Osteoblast (primary cell): ENCODE measurements around the gene CAV1. TPM values are rescaled to one million over a fixed set of nuclear protein-coding genes. Genes with fewer than 3 reads are reported as not detected.

ENCODE experiments used
- DNase-seq: peaks from one replicate; pipeline ENCODE4 v3.0.0; 2011; ENCODE audit warnings: low spot score, mixed read lengths; ENCODE audit not compliant: insufficient read length; ENCODE audit errors: missing footprints
- H2AFZ ChIP-seq: 2 replicates; pipeline ENCODE4 v1.6.0; 2011; ENCODE audit warnings: mild to moderate bottlenecking, low read length
- H3K27ac ChIP-seq: 2 replicates; pipeline ENCODE4 v1.5.1; 2011; ENCODE audit warnings: mild to moderate bottlenecking, low read depth, low read length, moderate library complexity
- H3K27me3 ChIP-seq: 2 replicates; pipeline ENCODE4 v1.6.0; 2012; ENCODE audit warnings: mild to moderate bottlenecking, control low read depth, inconsistent platforms, low read length, moderate library complexity; ENCODE audit not compliant: insufficient read depth
- H3K36me3 ChIP-seq: 2 replicates; pipeline ENCODE4 v1.5.1; 2011; ENCODE audit warnings: mild to moderate bottlenecking, low read length, control low read depth, moderate library complexity; ENCODE audit not compliant: insufficient read depth
- H3K4me1 ChIP-seq: 2 replicates; pipeline ENCODE4 v1.5.1; 2011; ENCODE audit warnings: mild to moderate bottlenecking, low read length, control low read depth, moderate library complexity; ENCODE audit not compliant: insufficient read depth
- H3K4me2 ChIP-seq: 2 replicates; pipeline ENCODE4 v1.6.0; 2011; ENCODE audit warnings: mild to moderate bottlenecking, low read length; ENCODE audit not compliant: insufficient read depth
- H3K4me3 ChIP-seq: fragments of 200-600 bp; sonication (generic); 3 replicates; pipeline ENCODE4 v1.5.1; 2012; ENCODE audit warnings: mild to moderate bottlenecking, low read length, inconsistent platforms; ENCODE audit not compliant: insufficient read depth
- H3K79me2 ChIP-seq: 2 replicates; pipeline ENCODE4 v1.6.0; 2012; ENCODE audit warnings: mild to moderate bottlenecking, low read length, control low read depth, inconsistent platforms; ENCODE audit not compliant: insufficient read depth
- H3K9me3 ChIP-seq: 2 replicates; pipeline ENCODE4 v1.5.1; 2011; ENCODE audit warnings: low read depth, low read length, control low read depth
- H4K20me1 ChIP-seq: 2 replicates; pipeline ENCODE4 v1.6.0; 2012; ENCODE audit warnings: mild to moderate bottlenecking, low read length, control low read depth; ENCODE audit not compliant: insufficient read depth
- total RNA-seq: library from RNA; depleted of rRNA; stranded (reverse); fragments of >200 nt; gene quantifications from 2 replicates; pipeline ENCODE4 v1.2.3, GENCODE V29; 2012
- TF ChIP-seq, protein P1 (sequence below): IDR thresholded peaks from 2 replicates; pipeline ENCODE4 v1.5.1; 2011; ENCODE audit warnings: mild to moderate bottlenecking, low read depth, low read length, moderate library complexity; ENCODE audit errors: extremely low read depth

CAV1 gene
- total RNA-seq, 1 donor, result 337 TPM

DNA sequence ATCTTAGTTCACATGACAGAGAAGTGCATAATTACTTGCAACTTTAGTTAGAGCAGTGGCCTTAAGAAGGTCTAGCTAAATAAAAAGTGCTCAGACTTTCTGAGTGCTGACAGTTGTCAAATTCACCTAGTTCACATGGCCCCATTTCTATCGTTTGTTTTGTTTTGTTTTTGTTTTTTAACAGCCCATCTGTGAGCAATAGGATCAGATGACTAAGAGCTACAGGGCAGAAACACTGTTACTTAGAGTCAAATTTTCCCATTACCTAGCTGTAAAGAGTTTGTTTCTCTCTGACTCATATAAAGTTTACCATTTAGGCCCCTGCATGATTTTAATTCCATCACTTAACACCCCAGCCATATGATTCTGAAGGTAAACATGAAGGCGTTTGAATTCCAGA lies 18.8 kb downstream of the CAV1 start:
- Histone ChIP-seq H3K4me1 (peaks cover 65% of the 10 kb centered on the region), H3K27me3 (no peaks in the 10 kb centered on the region), H3K79me2 (peaks cover 90% of the 10 kb centered on the region), H3K4me3 (no peak overlapping the region), H2AFZ (no peak overlapping the region), H3K36me3 (peaks cover 77% of the 10 kb centered on the region), H4K20me1 (peaks cover 3% of the 10 kb centered on the region), H3K27ac (peak overlapping the region; percentile 86), H3K9me3 (no peaks in the 10 kb centered on the region), H3K4me2 (no peak overlapping the region)
- TF ChIP-seq, protein P1, sequence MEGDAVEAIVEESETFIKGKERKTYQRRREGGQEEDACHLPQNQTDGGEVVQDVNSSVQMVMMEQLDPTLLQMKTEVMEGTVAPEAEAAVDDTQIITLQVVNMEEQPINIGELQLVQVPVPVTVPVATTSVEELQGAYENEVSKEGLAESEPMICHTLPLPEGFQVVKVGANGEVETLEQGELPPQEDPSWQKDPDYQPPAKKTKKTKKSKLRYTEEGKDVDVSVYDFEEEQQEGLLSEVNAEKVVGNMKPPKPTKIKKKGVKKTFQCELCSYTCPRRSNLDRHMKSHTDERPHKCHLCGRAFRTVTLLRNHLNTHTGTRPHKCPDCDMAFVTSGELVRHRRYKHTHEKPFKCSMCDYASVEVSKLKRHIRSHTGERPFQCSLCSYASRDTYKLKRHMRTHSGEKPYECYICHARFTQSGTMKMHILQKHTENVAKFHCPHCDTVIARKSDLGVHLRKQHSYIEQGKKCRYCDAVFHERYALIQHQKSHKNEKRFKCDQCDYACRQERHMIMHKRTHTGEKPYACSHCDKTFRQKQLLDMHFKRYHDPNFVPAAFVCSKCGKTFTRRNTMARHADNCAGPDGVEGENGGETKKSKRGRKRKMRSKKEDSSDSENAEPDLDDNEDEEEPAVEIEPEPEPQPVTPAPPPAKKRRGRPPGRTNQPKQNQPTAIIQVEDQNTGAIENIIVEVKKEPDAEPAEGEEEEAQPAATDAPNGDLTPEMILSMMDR, result no peak
- DNase-seq, result peak; percentile 75

DNA sequence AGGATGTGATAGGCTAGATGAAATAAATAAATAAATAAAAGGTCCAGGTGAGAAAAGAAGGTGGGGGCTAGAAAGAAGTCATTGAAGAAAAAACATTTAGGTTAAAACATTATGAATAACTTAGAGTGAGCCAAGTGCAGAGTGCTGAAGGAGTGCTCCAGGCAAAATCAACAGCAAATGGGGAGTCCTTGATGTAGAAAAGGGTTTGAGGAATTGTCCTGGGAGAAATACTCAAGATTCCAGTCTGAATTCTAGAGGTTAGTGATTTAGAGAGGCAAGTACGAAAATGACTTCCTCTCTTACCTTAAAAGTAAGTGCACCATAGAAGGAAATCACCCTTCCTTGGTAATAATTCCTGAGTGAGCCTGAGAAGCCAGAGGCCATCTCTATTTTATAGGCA lies 19.7 kb downstream of the CAV1 start:
- no peak for DNase-seq
- H3K27me3 ChIP-seq, result no peaks in the 10 kb centered on the region
- peaks cover 79% of the 10 kb centered on the region for H3K36me3 ChIP-seq
- no peak overlapping the region for H2AFZ ChIP-seq
- TF ChIP-seq, protein P1, result no peak
- no peaks in the 10 kb centered on the region for H3K9me3 ChIP-seq
- H3K27ac ChIP-seq, result peak overlapping the region; percentile 86
- no peak overlapping the region for H3K4me2 ChIP-seq
- peaks cover 3% of the 10 kb centered on the region for H4K20me1 ChIP-seq
- peaks cover 89% of the 10 kb centered on the region for H3K79me2 ChIP-seq
- H3K4me3 ChIP-seq, result no peak overlapping the region
- peaks cover 64% of the 10 kb centered on the region for H3K4me1 ChIP-seq

GRCh38 chr7:116545411-116545993 lies 20.7 kb downstream of the CAV1 start:
- H3K4me3 ChIP-seq, result no peak overlapping the region
- no peak overlapping the region for H3K4me2 ChIP-seq
- H3K27ac ChIP-seq, result peak overlapping the region; percentile 11
- peaks cover 89% of the 10 kb centered on the region for H3K79me2 ChIP-seq
- no peak overlapping the region for H2AFZ ChIP-seq
- TF ChIP-seq, protein P1, result no peak
- no peak for DNase-seq
- peaks cover 79% of the 10 kb centered on the region for H3K36me3 ChIP-seq
- H3K27me3 ChIP-seq, result no peaks in the 10 kb centered on the region
- peaks cover 3% of the 10 kb centered on the region for H4K20me1 ChIP-seq
- peaks cover 56% of the 10 kb centered on the region for H3K4me1 ChIP-seq
- H3K9me3 ChIP-seq, result no peaks in the 10 kb centered on the region

- peaks cover 3% of the 10 kb centered on the region for H4K20me1 ChIP-seq
- H3K4me1 ChIP-seq, result peaks cover 51% of the 10 kb centered on the region
- TF ChIP-seq, protein P1, result no peak
- H3K4me2 ChIP-seq, result no peak overlapping the region
- H3K27me3 ChIP-seq, result no peaks in the 10 kb centered on the region
- H3K4me3 ChIP-seq, result no peak overlapping the region
- H2AFZ ChIP-seq, result no peak overlapping the region
- H3K27ac ChIP-seq, result peak overlapping the region; percentile 11
- peaks cover 89% of the 10 kb centered on the region for H3K79me2 ChIP-seq
- no peaks in the 10 kb centered on the region for H3K9me3 ChIP-seq
- no peak for DNase-seq
- peaks cover 78% of the 10 kb centered on the region for H3K36me3 ChIP-seq
Measured at GRCh38 chr7:116546054-116546453, 21.2 kb downstream of the CAV1 start.
